Breast epithelium (tissue), 4 donors: ENCODE measurements around the gene RPH3AL. TPM values are rescaled to one million over a fixed set of nuclear protein-coding genes. Genes with fewer than 3 reads are reported as not detected.

Experiments used
- DNase-seq, 2 donors: peaks; one replicate each; pipeline ENCODE4 v3.0.0-alpha.2; 2019; ENCODE audit warnings: low spot score in 2 of 2
- H3K27ac ChIP-seq, 2 donors: fragments of 200-600 bp; sonication (generic) in 1 of 2; one replicate each; pipeline ENCODE4 v1.5.1; 2016 to 2019; ENCODE audit warnings: mild to moderate bottlenecking in 1 of 2
- H3K27me3 ChIP-seq, 2 donors: fragments of 200-600 bp; sonication (generic) in 1 of 2; one replicate each; pipeline versions ENCODE4 v1.5.1 to v1.6.0; 2017 to 2019; ENCODE audit warnings: control low read depth in 1 of 2, mild to moderate bottlenecking in 1 of 2
- H3K36me3 ChIP-seq: fragments of 200-600 bp; one replicate; pipeline ENCODE4 v1.5.1; 2019
- H3K4me1 ChIP-seq, 2 donors: fragments of 200-600 bp; sonication (generic); one replicate each; pipeline ENCODE4 v1.5.1; 2016 to 2019; ENCODE audit warnings: control low read depth in 1 of 2
- H3K4me3 ChIP-seq, 3 donors: fragments of 200-600 bp; sonication (generic); 1 replicate in 2 of 3; 2 replicates in 1 of 3; pipeline ENCODE4 v1.5.1; 2016 to 2019; ENCODE audit warnings: mild to moderate bottlenecking in 3 of 3, moderate library complexity in 2 of 3
- H3K9me3 ChIP-seq, 2 donors: fragments of 200-600 bp; sonication (generic) in 1 of 2; one replicate each; pipeline ENCODE4 v1.5.1; 2016 to 2019; ENCODE audit warnings: control low read depth in 1 of 2
- CTCF ChIP-seq, 3 donors: fragments of 450-650 bp; IDR thresholded peaks; one replicate each; pipeline ENCODE4 v1.5.1; 2016 to 2017; ENCODE audit warnings: antibody characterized with exemption in 3 of 3, mild to moderate bottlenecking in 3 of 3, moderate library complexity in 3 of 3
- POLR2A ChIP-seq: fragments of 450-650 bp; IDR thresholded peaks from one replicate; pipeline ENCODE4 v1.6.1; 2016; ENCODE audit warnings: antibody characterized with exemption, mild to moderate bottlenecking, moderate library complexity
- POLR2AphosphoS5 ChIP-seq, 3 donors: sonication (generic); formaldehyde crosslinking; IDR thresholded peaks; one replicate each; pipeline ENCODE4 v1.6.1; 2017; ENCODE audit warnings: antibody characterized with exemption in 3 of 3
- intact Hi-C: fragments of 100-400 bp; cut with DNase I; formaldehyde crosslinking; loops from one replicate; pipeline ENCODE4 v1.15.1; 2023; ENCODE audit warnings: low total_unique reads
- total RNA-seq, 3 donors: library from RNA; depleted of rRNA; stranded (reverse); fragments of >200 nt; gene quantifications; one replicate each; pipeline ENCODE4 v1.1.0, GENCODE V29; 2016

RPH3AL gene
- total RNA-seq, 3 donors from 2014 or later = 9.6 to 15.7 (median 15.4) TPM

- H3K4me3 ChIP-seq = peak overlapping the region in 2 of 3 donors; percentile 49 to 73
- TF ChIP-seq POLR2A (no peak), POLR2AphosphoS5 (IDR thresholded peaks at IDR 0.05) (no peak), CTCF (IDR thresholded peaks at IDR 0.05) (no peak)
- H3K27me3 ChIP-seq = peaks cover 8 to 17% of the 10 kb centered on the region in 2 donors
- intact Hi-C loops = no loop called here
- H3K36me3 ChIP-seq = no peaks in the 10 kb centered on the region
- no peaks in the 10 kb centered on the region for H3K4me1 ChIP-seq
- no peak for DNase-seq
- H3K9me3 ChIP-seq = no peaks in the 10 kb centered on the region
- H3K27ac ChIP-seq = peak overlapping the region in 1 of 2 donors; percentile 32
These were observed 173.6 kb downstream of the RPH3AL start for GRCh38 chr17:179066-179432.

- Histone ChIP-seq H3K9me3 (no peaks in the 10 kb centered on the region), H3K27me3 (peaks cover 8 to 17% of the 10 kb centered on the region in 2 donors), H3K4me1 (no peaks in the 10 kb centered on the region), H3K36me3 (no peaks in the 10 kb centered on the region), H3K4me3 (peak overlapping the region in 2 of 3 donors; percentile 49 to 73), H3K27ac (peak overlapping the region in 1 of 2 donors; percentile 32)
- no peak for TF ChIP-seq POLR2A
- no peak for TF ChIP-seq CTCF (IDR thresholded peaks at IDR 0.05)
- no peak for TF ChIP-seq POLR2AphosphoS5 (IDR thresholded peaks at IDR 0.05)
- intact Hi-C loops = no loop called here
- DNase-seq = no peak
These were observed 174.1 kb downstream of the RPH3AL start for GRCh38 chr17:178292-179065.

- H3K36me3 ChIP-seq = no peaks in the 10 kb centered on the region
- H3K4me1 ChIP-seq = no peaks in the 10 kb centered on the region
- no peak for TF ChIP-seq CTCF (IDR thresholded peaks at IDR 0.05)
- no peak for TF ChIP-seq POLR2AphosphoS5 (IDR thresholded peaks at IDR 0.05)
- TF ChIP-seq POLR2A = no peak
- H3K9me3 ChIP-seq = no peaks in the 10 kb centered on the region
- intact Hi-C loops = no loop called here
- no peak overlapping the region for H3K4me3 ChIP-seq
- H3K27me3 ChIP-seq = peaks cover 8 to 17% of the 10 kb centered on the region in 2 donors
- no peak overlapping the region for H3K27ac ChIP-seq
- no peak for DNase-seq
These were observed 174.8 kb downstream of the RPH3AL start for GRCh38 chr17:177762-178161.

- intact Hi-C loops = no loop called here
- Histone ChIP-seq H3K4me1 (no peaks in the 10 kb centered on the region), H3K36me3 (no peaks in the 10 kb centered on the region), H3K4me3 (no peak overlapping the region), H3K27me3 (peaks cover 8 to 17% of the 10 kb centered on the region in 2 donors), H3K27ac (no peak overlapping the region), H3K9me3 (no peaks in the 10 kb centered on the region)
- no peak for DNase-seq
- TF ChIP-seq CTCF (IDR thresholded peaks at IDR 0.05) = no peak
- no peak for TF ChIP-seq POLR2A
- TF ChIP-seq POLR2AphosphoS5 (IDR thresholded peaks at IDR 0.05) = no peak
These were observed 175.5 kb downstream of the RPH3AL start for GRCh38 chr17:177155-177554.

- Histone ChIP-seq H3K27ac (no peak overlapping the region), H3K27me3 (no peaks in the 10 kb centered on the region), H3K9me3 (no peaks in the 10 kb centered on the region), H3K4me3 (no peak overlapping the region), H3K4me1 (no peaks in the 10 kb centered on the region), H3K36me3 (no peaks in the 10 kb centered on the region)
- no peak for DNase-seq
- intact Hi-C loops = no loop called here
- TF ChIP-seq POLR2AphosphoS5 (IDR thresholded peaks at IDR 0.05) (no peak), POLR2A (no peak), CTCF (IDR thresholded peaks at IDR 0.05) (no peak)
These were observed 179.3 kb downstream of the RPH3AL start for GRCh38 chr17:173166-173911.
